Measurements from ENCODE around the gene HSD3B1. TPM values are rescaled to one million over a fixed set of nuclear protein-coding genes. Genes with fewer than 3 reads are reported as not detected.
A peak's percentile ranks its signal among the peaks of the same experiment; 100 is the strongest.

HSD3B1 gene
- polyA plus RNA-seq, 1 experiment: not detected

- Histone ChIP-seq H3K27me3 (ENCODE audit: control insufficient read depth, insufficient read depth, low read length) (peaks cover 4% of the 10 kb centered on the region), H3K27ac (ENCODE audit: low read depth, low read length) (no peak overlapping the region), H3K9me3 (ENCODE audit: control insufficient read depth, insufficient read depth, low read length) (no peaks in the 10 kb centered on the region), H3K4me3 (ENCODE audit: low read depth, low read length) (no peak overlapping the region)
- TF ChIP-seq CTCF (IDR thresholded peaks at IDR 0.05; ENCODE audit: low read depth, low read length): no peak
- DNase-seq (ENCODE audit: low read depth, low spot score): no peak
- ChIA-PET POLR2A (no interaction called here), CTCF (interaction anchor here (0.6 kb wide), 1 partner anchor 120 kb away, joined by 4 read pairs; no protein-coding TSS in a partner anchor)
Observed at GRCh38 chr1:119541389-119541788, 34.4 kb downstream of the HSD3B1 start.

- H3K4me3 ChIP-seq (ENCODE audit: low read depth, low read length): no peak overlapping the region
- CTCF ChIA-PET: no interaction called here
- H3K9me3 ChIP-seq (ENCODE audit: control insufficient read depth, insufficient read depth, low read length): no peaks in the 10 kb centered on the region
- peaks cover 7% of the 10 kb centered on the region for H3K27me3 ChIP-seq (ENCODE audit: control insufficient read depth, insufficient read depth, low read length)
- no peak overlapping the region for H3K27ac ChIP-seq (ENCODE audit: low read depth, low read length)
- POLR2A ChIA-PET: no interaction called here
- no peak for DNase-seq (ENCODE audit: low read depth, low spot score)
- TF ChIP-seq CTCF (IDR thresholded peaks at IDR 0.05; ENCODE audit: low read depth, low read length): no peak
Observed at GRCh38 chr1:119542492-119542946, 35.5 kb downstream of the HSD3B1 start.

- Histone ChIP-seq H3K4me3 (ENCODE audit: low read depth, low read length) (no peak overlapping the region), H3K9me3 (ENCODE audit: control insufficient read depth, insufficient read depth, low read length) (no peaks in the 10 kb centered on the region), H3K27ac (ENCODE audit: low read depth, low read length) (no peak overlapping the region), H3K27me3 (ENCODE audit: control insufficient read depth, insufficient read depth, low read length) (peaks cover 4% of the 10 kb centered on the region)
- ChIA-PET CTCF (interaction anchor here (0.8 kb wide), 1 partner anchor 132 kb away, joined by 4 read pairs; no protein-coding TSS in a partner anchor), POLR2A (no interaction called here)
- DNase-seq (ENCODE audit: low read depth, low spot score): no peak
- TF ChIP-seq CTCF (IDR thresholded peaks at IDR 0.05; ENCODE audit: low read depth, low read length): peak; percentile 39
Observed at GRCh38 chr1:119544165-119544762, 37.3 kb downstream of the HSD3B1 start.

GRCh38 chr1:119546641-119547040 is 39.6 kb downstream of the HSD3B1 start:
- H3K4me3 ChIP-seq (ENCODE audit: low read depth, low read length): no peak overlapping the region
- no peak for TF ChIP-seq CTCF (IDR thresholded peaks at IDR 0.05; ENCODE audit: low read depth, low read length)
- peaks cover 4% of the 10 kb centered on the region for H3K27me3 ChIP-seq (ENCODE audit: control insufficient read depth, insufficient read depth, low read length)
- ChIA-PET POLR2A (no interaction called here), CTCF (interaction anchor here (1.3 kb wide), 1 partner anchor 65 kb away, joined by 4 read pairs; no protein-coding TSS in a partner anchor)
- no peak for DNase-seq (ENCODE audit: low read depth, low spot score)
- no peak overlapping the region for H3K27ac ChIP-seq (ENCODE audit: low read depth, low read length)
- no peaks in the 10 kb centered on the region for H3K9me3 ChIP-seq (ENCODE audit: control insufficient read depth, insufficient read depth, low read length)

- Histone ChIP-seq H3K9me3 (ENCODE audit: control insufficient read depth, insufficient read depth, low read length) (no peaks in the 10 kb centered on the region), H3K27ac (ENCODE audit: low read depth, low read length) (no peak overlapping the region), H3K27me3 (ENCODE audit: control insufficient read depth, insufficient read depth, low read length) (peaks cover 7% of the 10 kb centered on the region), H3K4me3 (ENCODE audit: low read depth, low read length) (no peak overlapping the region)
- POLR2A ChIA-PET: no interaction called here
- DNase-seq (ENCODE audit: low read depth, low spot score): no peak
- CTCF ChIA-PET: no interaction called here
- no peak for TF ChIP-seq CTCF (IDR thresholded peaks at IDR 0.05; ENCODE audit: low read depth, low read length)
Observed at GRCh38 chr1:119547306-119547705, 40.3 kb downstream of the HSD3B1 start.

All from AG04450 (cell line).